Gastrocnemius medialis (tissue), 4 donors: ENCODE results near the gene JOSD2.
A peak's percentile ranks its signal among the peaks of the same experiment; 100 is the strongest.

Source experiments
- CTCF ChIP-seq, 5 experiments: fragments of 450-650 bp in 3 of 5; fragments of 200-600 bp in 2 of 5; sonication (generic) in 2 of 5; IDR thresholded peaks in 4 of 5; conservative IDR thresholded peaks in 1 of 5; 1 replicate in 4 of 5; 2 replicates in 1 of 5; pipeline ENCODE4 v1.5.1; 2016 to 2019; ENCODE audit warnings: antibody characterized with exemption in 5 of 5, mild to moderate bottlenecking in 3 of 5, moderate library complexity in 3 of 5
- POLR2A ChIP-seq, 2 donors: fragments of 450-650 bp; IDR thresholded peaks; one replicate each; pipeline ENCODE4 v1.6.1; 2017; ENCODE audit warnings: antibody characterized with exemption in 2 of 2, mild to moderate bottlenecking in 2 of 2, moderate library complexity in 2 of 2

- TF ChIP-seq CTCF (IDR thresholded peaks at IDR 0.05 in 4 of 5, conservative IDR thresholded peaks at IDR 0.05 in 1 of 5) (no peak), POLR2A (IDR thresholded peaks at IDR 0.05) (peak; percentile 46 to 75)
These were observed 9.2 kb downstream of the JOSD2 start for GRCh38 chr19:50501568-50502475.
